ENCODE data around the gene RAB3IL1.

The RAB3IL1 gene

DNA sequence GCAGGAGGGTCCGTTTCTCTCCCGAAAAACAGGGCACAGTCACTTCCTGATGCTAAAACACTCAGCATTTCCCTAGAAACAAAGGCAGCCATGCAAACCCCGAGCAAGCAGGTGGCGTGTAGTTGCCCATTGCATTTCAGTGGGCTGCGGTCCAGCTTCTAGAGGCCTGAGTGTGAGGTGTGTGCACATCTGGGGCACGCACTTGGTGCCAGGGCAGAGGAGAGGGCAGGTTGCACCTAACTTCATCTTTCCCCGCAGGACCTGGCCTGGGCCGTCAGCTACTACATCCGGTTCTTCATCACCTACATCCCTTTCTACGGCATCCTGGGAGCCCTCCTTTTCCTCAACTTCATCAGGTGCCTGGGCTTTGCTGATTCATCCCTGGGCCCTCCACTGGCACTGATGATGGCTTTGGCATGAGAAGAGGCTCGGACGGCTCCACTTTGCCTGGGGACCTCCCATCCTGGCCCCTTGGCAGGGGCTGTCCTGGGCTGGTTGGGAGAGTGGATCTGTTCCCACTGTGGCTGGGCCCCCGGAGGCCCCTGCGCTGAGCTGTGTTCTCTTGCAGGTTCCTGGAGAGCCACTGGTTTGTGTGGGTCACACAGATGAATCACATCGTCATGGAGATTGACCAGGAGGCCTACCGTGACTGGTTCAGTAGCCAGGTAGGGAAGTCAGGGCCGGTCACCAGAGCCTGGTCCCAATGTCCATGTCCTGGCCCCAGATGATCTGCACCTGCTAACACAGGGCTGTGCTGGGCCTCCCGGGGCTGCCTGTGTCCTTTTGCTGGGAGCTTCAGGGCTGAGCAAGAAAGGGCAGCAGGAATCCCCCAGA, 54.4 kb downstream of the RAB3IL1 start:
- Histone ChIP-seq H3K18ac (ENCODE audit: low read length) (no peak overlapping the region), H3K4me2 (ENCODE audit: insufficient read depth, low read length, poor library complexity, severe bottlenecking) (no peak overlapping the region), H3K9me3 (replicated peaks in 1 of 2; ENCODE audit: control insufficient read depth in 2 of 2, insufficient read depth in 1 of 2, low read depth in 1 of 2, low read length in 2 of 2) (no peaks in the 10 kb centered on the region), H2AK5ac (ENCODE audit: low read depth, low read length) (no peak overlapping the region), H2BK120ac (ENCODE audit: low read depth, low read length) (no peak overlapping the region), H3K27ac (replicated peaks; ENCODE audit: low read length) (no peak overlapping the region), H3K23ac (ENCODE audit: low read depth, low read length, poor library complexity) (no peak overlapping the region), H3K36me3 (replicated peaks in 1 of 2; ENCODE audit: control insufficient read depth in 2 of 2, insufficient read depth in 2 of 2, low read length in 2 of 2) (peaks cover 69 to 93% of the 10 kb centered on the region in 2 donors), H3K4me3 (ENCODE audit: low read length in 2 of 2) (no peak overlapping the region), H2BK5ac (ENCODE audit: low read length) (no peak overlapping the region), H4K91ac (ENCODE audit: low read depth, low read length, poor library complexity) (no peak overlapping the region), H2AFZ (ENCODE audit: low read length) (no peak overlapping the region), H3K79me1 (ENCODE audit: low read depth, low read length) (peaks cover 4% of the 10 kb centered on the region), H3K9ac (ENCODE audit: low read depth, low read length, poor library complexity) (no peak overlapping the region), H4K8ac (ENCODE audit: low read depth, low read length) (no peak overlapping the region), H3K14ac (ENCODE audit: low read length) (no peak overlapping the region), H3K4me1 (ENCODE audit: control insufficient read depth in 2 of 2, insufficient read depth in 1 of 2, low read depth in 1 of 2, low read length in 2 of 2) (no peaks in the 10 kb centered on the region), H2BK15ac (ENCODE audit: low read length) (no peak overlapping the region), H2BK12ac (ENCODE audit: low read length) (no peak overlapping the region), H3K4ac (ENCODE audit: low read length) (no peak overlapping the region), H3K27me3 (ENCODE audit: control insufficient read depth in 3 of 3, insufficient read depth in 3 of 3, low read depth in 1 of 3, low read length in 3 of 3) (no peaks in the 10 kb centered on the region)
- DNase-seq (ENCODE audit: low spot score) = no peak
- WGBS, 2 donors (ENCODE audit: extremely low coverage in 2 of 2, insufficient read length in 2 of 2, insufficient replicate concordance in 1 of 2) = no CpG with 5 or more reads among the region's 18 CpGs

DNA sequence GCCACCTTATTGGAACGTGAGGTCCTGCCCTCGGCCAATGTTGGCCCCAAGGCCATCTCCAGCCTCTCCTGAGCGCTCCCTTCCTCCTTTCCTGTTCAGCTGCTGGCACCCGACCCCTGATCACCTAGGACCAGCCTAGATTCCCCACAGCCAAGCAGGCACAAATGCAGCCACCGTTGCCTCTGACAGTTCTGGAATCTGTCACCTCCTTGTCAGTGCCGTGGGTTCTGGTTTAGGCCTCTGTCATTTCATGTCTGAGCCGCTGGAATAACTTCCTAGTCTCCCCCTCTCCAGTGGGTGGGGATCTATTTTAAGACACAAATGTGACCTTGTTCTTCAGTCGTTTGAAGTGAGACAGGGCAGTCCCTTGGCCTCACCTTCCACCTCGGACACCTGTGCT, 55.7 kb downstream of the RAB3IL1 start:
- H3K4ac ChIP-seq (ENCODE audit: low read length) = no peak overlapping the region
- no peak overlapping the region for H3K4me2 ChIP-seq (ENCODE audit: insufficient read depth, low read length, poor library complexity, severe bottlenecking)
- no peaks in the 10 kb centered on the region for H3K4me1 ChIP-seq (ENCODE audit: control insufficient read depth in 2 of 2, insufficient read depth in 1 of 2, low read depth in 1 of 2, low read length in 2 of 2)
- no peaks in the 10 kb centered on the region for H3K9me3 ChIP-seq (replicated peaks in 1 of 2; ENCODE audit: control insufficient read depth in 2 of 2, insufficient read depth in 1 of 2, low read depth in 1 of 2, low read length in 2 of 2)
- no peak overlapping the region for H4K8ac ChIP-seq (ENCODE audit: low read depth, low read length)
- no peak overlapping the region for H4K91ac ChIP-seq (ENCODE audit: low read depth, low read length, poor library complexity)
- no peak overlapping the region for H3K14ac ChIP-seq (ENCODE audit: low read length)
- H3K4me3 ChIP-seq (ENCODE audit: low read length in 2 of 2) = no peak overlapping the region
- H3K27me3 ChIP-seq (ENCODE audit: control insufficient read depth in 3 of 3, insufficient read depth in 3 of 3, low read depth in 1 of 3, low read length in 3 of 3) = no peaks in the 10 kb centered on the region
- H3K9ac ChIP-seq (ENCODE audit: low read depth, low read length, poor library complexity) = peak overlapping the region; percentile 61
- H2BK15ac ChIP-seq (ENCODE audit: low read length) = no peak overlapping the region
- no peak overlapping the region for H3K18ac ChIP-seq (ENCODE audit: low read length)
- H3K36me3 ChIP-seq (replicated peaks in 1 of 2; ENCODE audit: control insufficient read depth in 2 of 2, insufficient read depth in 2 of 2, low read length in 2 of 2) = peaks cover 75 to 97% of the 10 kb centered on the region in 2 donors
- no peak overlapping the region for H2AK5ac ChIP-seq (ENCODE audit: low read depth, low read length)
- H3K79me1 ChIP-seq (ENCODE audit: low read depth, low read length) = peaks cover 11% of the 10 kb centered on the region
- no peak overlapping the region for H3K27ac ChIP-seq (replicated peaks; ENCODE audit: low read length)
- H2BK120ac ChIP-seq (ENCODE audit: low read depth, low read length) = no peak overlapping the region
- DNase-seq (ENCODE audit: low spot score) = no peak
- peak overlapping the region; percentile 69 for H3K23ac ChIP-seq (ENCODE audit: low read depth, low read length, poor library complexity)
- H2BK12ac ChIP-seq (ENCODE audit: low read length) = no peak overlapping the region
- no peak overlapping the region for H2AFZ ChIP-seq (ENCODE audit: low read length)
- H2BK5ac ChIP-seq (ENCODE audit: low read length) = no peak overlapping the region
- no CpG with 5 or more reads among the region's 9 CpGs for WGBS, 2 donors (ENCODE audit: extremely low coverage in 2 of 2, insufficient read length in 2 of 2, insufficient replicate concordance in 1 of 2)

DNA sequence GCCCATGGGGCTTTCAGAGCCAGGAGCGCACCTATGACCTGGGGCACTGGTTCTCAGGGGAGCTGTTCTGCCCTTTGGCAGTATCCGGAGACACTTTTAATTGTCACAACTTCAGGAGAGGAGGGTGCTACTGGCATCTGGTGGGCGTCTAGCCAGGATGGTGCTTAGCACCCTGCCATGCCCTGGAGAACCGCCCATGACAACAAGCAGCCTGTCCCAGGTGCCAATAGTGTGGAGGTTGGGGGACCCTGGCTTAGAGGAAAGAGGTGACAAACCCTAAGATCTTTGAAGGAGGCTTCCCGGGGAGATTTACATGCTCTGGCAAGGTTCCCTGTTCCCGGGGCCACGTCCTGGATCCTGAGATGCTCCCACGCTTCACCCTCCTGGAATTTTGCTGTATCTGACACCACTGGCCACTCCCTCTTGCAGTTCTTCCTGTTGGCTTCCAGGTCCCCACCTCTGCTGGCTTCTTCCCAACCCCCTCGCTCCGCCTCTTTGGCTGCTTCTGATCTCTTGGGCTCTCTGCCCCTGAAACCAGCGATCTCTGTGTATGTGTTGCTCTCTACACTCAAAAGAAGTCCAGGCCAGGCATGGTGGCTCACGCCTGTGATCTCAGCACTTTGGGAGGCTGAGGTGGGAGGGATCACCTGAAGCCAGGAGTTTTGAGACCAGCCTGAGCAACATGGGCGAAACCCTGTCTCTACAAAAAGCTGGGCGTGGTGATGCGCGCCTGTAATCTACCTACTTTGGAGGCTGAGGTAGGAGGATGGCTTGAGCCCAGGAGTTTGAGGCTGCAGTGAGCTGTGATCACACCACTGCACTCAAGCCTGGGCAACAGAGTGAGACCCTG, 57.1 kb downstream of the RAB3IL1 start:
- H3K23ac ChIP-seq (ENCODE audit: low read depth, low read length, poor library complexity) = no peak overlapping the region
- no peaks in the 10 kb centered on the region for H3K4me1 ChIP-seq (ENCODE audit: control insufficient read depth in 2 of 2, insufficient read depth in 1 of 2, low read depth in 1 of 2, low read length in 2 of 2)
- DNase-seq (ENCODE audit: low spot score) = no peak
- H3K18ac ChIP-seq (ENCODE audit: low read length) = no peak overlapping the region
- no peak overlapping the region for H2AK5ac ChIP-seq (ENCODE audit: low read depth, low read length)
- no peak overlapping the region for H2AFZ ChIP-seq (ENCODE audit: low read length)
- no peak overlapping the region for H3K4me2 ChIP-seq (ENCODE audit: insufficient read depth, low read length, poor library complexity, severe bottlenecking)
- no peak overlapping the region for H3K9ac ChIP-seq (ENCODE audit: low read depth, low read length, poor library complexity)
- no peak overlapping the region for H3K4me3 ChIP-seq (ENCODE audit: low read length in 2 of 2)
- no peak overlapping the region for H3K14ac ChIP-seq (ENCODE audit: low read length)
- no peaks in the 10 kb centered on the region for H3K9me3 ChIP-seq (replicated peaks in 1 of 2; ENCODE audit: control insufficient read depth in 2 of 2, insufficient read depth in 1 of 2, low read depth in 1 of 2, low read length in 2 of 2)
- H3K27ac ChIP-seq (replicated peaks; ENCODE audit: low read length) = no peak overlapping the region
- H4K8ac ChIP-seq (ENCODE audit: low read depth, low read length) = no peak overlapping the region
- no CpG with 5 or more reads among the region's 16 CpGs for WGBS, 2 donors (ENCODE audit: extremely low coverage in 2 of 2, insufficient read length in 2 of 2, insufficient replicate concordance in 1 of 2)
- no peak overlapping the region for H3K4ac ChIP-seq (ENCODE audit: low read length)
- H3K27me3 ChIP-seq (ENCODE audit: control insufficient read depth in 3 of 3, insufficient read depth in 3 of 3, low read depth in 1 of 3, low read length in 3 of 3) = no peaks in the 10 kb centered on the region
- H2BK120ac ChIP-seq (ENCODE audit: low read depth, low read length) = no peak overlapping the region
- H2BK15ac ChIP-seq (ENCODE audit: low read length) = no peak overlapping the region
- peaks cover 76 to 97% of the 10 kb centered on the region in 2 donors for H3K36me3 ChIP-seq (replicated peaks in 1 of 2; ENCODE audit: control insufficient read depth in 2 of 2, insufficient read depth in 2 of 2, low read length in 2 of 2)
- no peak overlapping the region for H2BK12ac ChIP-seq (ENCODE audit: low read length)
- peaks cover 12% of the 10 kb centered on the region for H3K79me1 ChIP-seq (ENCODE audit: low read depth, low read length)
- H4K91ac ChIP-seq (ENCODE audit: low read depth, low read length, poor library complexity) = no peak overlapping the region
- no peak overlapping the region for H2BK5ac ChIP-seq (ENCODE audit: low read length)
